NCI-H128 (cell line): Measurements from ENCODE around the gene CARM1.
"Not testable (repeated sequence)": the region's sequence is repeated elsewhere in the genome, so short reads cannot be mapped to it uniquely, and the experiment has no call there.

Source experiments
- DNase-seq: peaks from one replicate; lab custom pipeline; 2025; ENCODE audit not compliant: unreplicated experiment; lab: John Stamatoyannopoulos, UW

The CARM1 gene

GRCh38 chr19:10927730-10928562 is 56.6 kb downstream of the CARM1 start:
- DNase-seq = no peak

GRCh38 chr19:10928563-10929401 is 57.4 kb downstream of the CARM1 start, which contains the start of the genes TIMM29 and YIPF2:
Gene TIMM29 (plus strand): TSS chr19:10928811. CDS start chr19:10928823, 12 bp downstream.
Gene YIPF2 (minus strand): TSS chr19:10928639. CDS start chr19:10928410, 229 bp downstream.
- peak; percentile 97 for DNase-seq

- no peak for DNase-seq
Measured at GRCh38 chr19:10929402-10929794, 58.0 kb downstream of the CARM1 start.

- no peak for DNase-seq
Measured at GRCh38 chr19:10935371-10936059, 64.2 kb downstream of the CARM1 start.

- DNase-seq = peak; percentile 79
Measured at GRCh38 chr19:10936661-10937084, 65.3 kb downstream of the CARM1 start.

- DNase-seq = not testable (repeated sequence)
Measured at GRCh38 chr19:10941649-10942048, 70.3 kb downstream of the CARM1 start.

GRCh38 chr19:10943412-10943811 is 72.1 kb downstream of the CARM1 start:
- DNase-seq = not testable (repeated sequence)

- DNase-seq = no peak
Measured at GRCh38 chr19:10945264-10945663, 73.9 kb downstream of the CARM1 start.

- DNase-seq = no peak
Measured at GRCh38 chr19:10946958-10947657, 75.8 kb downstream of the CARM1 start.

GRCh38 chr19:10952809-10953208 is 81.5 kb downstream of the CARM1 start:
- DNase-seq = no peak

GRCh38 chr19:10959277-10959968 is 88.1 kb downstream of the CARM1 start:
- DNase-seq = not testable (repeated sequence)

- DNase-seq = peak; percentile 93
Measured at GRCh38 chr19:10960314-10961072, 89.1 kb downstream of the CARM1 start, which contains the start of gene SMARCA4. Gene SMARCA4 (plus strand): TSS chr19:10961030. CDS start chr19:10984152, 23,122 bp downstream.

GRCh38 chr19:10961073-10961860 is 89.9 kb downstream of the CARM1 start:
- DNase-seq = no peak

- no peak for DNase-seq
Measured at GRCh38 chr19:10962863-10963262, 91.5 kb downstream of the CARM1 start.

- no peak for DNase-seq
Measured at GRCh38 chr19:10963865-10964264, 92.5 kb downstream of the CARM1 start.

- no peak for DNase-seq
Measured at GRCh38 chr19:10964903-10965302, 93.5 kb downstream of the CARM1 start.

GRCh38 chr19:10965398-10965797 is 94.0 kb downstream of the CARM1 start:
- no peak for DNase-seq

GRCh38 chr19:10966809-10967208 is 95.5 kb downstream of the CARM1 start:
- DNase-seq = no peak
